Measurements from ENCODE around the gene SP4.

DNA sequence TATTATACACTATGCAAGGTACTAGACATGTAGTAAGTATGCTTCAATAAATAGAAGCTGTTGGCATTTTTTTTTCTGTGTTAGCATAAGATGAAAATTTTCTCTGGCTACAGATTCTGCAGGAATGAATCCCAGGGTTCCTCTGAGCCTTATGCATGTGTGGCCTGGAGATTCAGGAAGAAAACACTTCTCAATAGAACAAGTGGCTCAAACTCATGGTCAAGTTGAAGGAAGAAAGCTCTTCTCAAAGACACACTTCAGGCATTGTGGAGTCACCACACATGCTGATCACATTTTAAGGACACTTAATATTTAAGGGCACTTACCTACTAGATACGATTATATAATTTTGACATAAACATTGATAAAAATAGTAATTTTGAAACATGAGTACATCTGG lies 134.5 kb downstream of the SP4 start:
- TF ChIP-seq, protein P1, sequence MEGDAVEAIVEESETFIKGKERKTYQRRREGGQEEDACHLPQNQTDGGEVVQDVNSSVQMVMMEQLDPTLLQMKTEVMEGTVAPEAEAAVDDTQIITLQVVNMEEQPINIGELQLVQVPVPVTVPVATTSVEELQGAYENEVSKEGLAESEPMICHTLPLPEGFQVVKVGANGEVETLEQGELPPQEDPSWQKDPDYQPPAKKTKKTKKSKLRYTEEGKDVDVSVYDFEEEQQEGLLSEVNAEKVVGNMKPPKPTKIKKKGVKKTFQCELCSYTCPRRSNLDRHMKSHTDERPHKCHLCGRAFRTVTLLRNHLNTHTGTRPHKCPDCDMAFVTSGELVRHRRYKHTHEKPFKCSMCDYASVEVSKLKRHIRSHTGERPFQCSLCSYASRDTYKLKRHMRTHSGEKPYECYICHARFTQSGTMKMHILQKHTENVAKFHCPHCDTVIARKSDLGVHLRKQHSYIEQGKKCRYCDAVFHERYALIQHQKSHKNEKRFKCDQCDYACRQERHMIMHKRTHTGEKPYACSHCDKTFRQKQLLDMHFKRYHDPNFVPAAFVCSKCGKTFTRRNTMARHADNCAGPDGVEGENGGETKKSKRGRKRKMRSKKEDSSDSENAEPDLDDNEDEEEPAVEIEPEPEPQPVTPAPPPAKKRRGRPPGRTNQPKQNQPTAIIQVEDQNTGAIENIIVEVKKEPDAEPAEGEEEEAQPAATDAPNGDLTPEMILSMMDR (IDR thresholded peaks at IDR 0.05): no peak
- no peak for TF ChIP-seq POLR2A (IDR thresholded peaks at IDR 0.05)
- no peak for TF ChIP-seq EP300 (IDR thresholded peaks at IDR 0.05; ENCODE audit: low read depth)

All from transverse colon (tissue), 3 donors.